SK-N-MC (cell line): ENCODE data around the gene ARID1B.

ENCODE experiments used
- DNase-seq: peaks from one replicate; pipeline ENCODE4 v3.0.0-alpha.2; 2011; ENCODE audit warnings: low read depth, low spot score
- H3K27ac ChIP-seq: fragments of 200-600 bp; sonication (generic); 2 replicates; pipeline ENCODE4 v1.5.1; 2016; ENCODE audit warnings: mixed run types
- H3K36me3 ChIP-seq: fragments of 200-600 bp; sonication (generic); 2 replicates; pipeline ENCODE4 v1.6.1; 2017; ENCODE audit warnings: antibody characterized with exemption, low read length, mixed read lengths; ENCODE audit not compliant: insufficient read depth
- H3K4me3 ChIP-seq: fragments of 200-600 bp; sonication (generic); 2 replicates; pipeline ENCODE4 v1.5.1; 2016
- H3K9ac ChIP-seq: fragments of 200-600 bp; sonication (generic); 2 replicates; pipeline ENCODE4 v1.8.0; 2017; ENCODE audit warnings: mixed run types, mixed read lengths; ENCODE audit not compliant: insufficient read length
- H3K9me3 ChIP-seq: fragments of 200-600 bp; sonication (generic); 2 replicates; pipeline ENCODE4 v1.6.1; 2017; ENCODE audit warnings: low read depth, mild to moderate bottlenecking, antibody characterized with exemption, low read length, moderate library complexity, mixed read lengths
- EZH2 ChIP-seq: fragments of 200-600 bp; sonication (generic); IDR thresholded peaks from one replicate; pipeline ENCODE4 v1.6.1; 2017; ENCODE audit warnings: antibody characterized with exemption
- FOXP2 ChIP-seq: optimal IDR thresholded peaks from 2 replicates; pipeline ENCODE3; 2011; ENCODE audit warnings: mild to moderate bottlenecking, moderate library complexity; ENCODE audit not compliant: insufficient read depth; ENCODE audit errors: extremely low read length, control extremely low read depth
- POLR2AphosphoS5 ChIP-seq: IDR thresholded peaks from 2 replicates; pipeline ENCODE4 v1.6.1; 2012; ENCODE audit warnings: mild to moderate bottlenecking, low read depth, low read length, borderline replicate concordance

ARID1B gene

DNA sequence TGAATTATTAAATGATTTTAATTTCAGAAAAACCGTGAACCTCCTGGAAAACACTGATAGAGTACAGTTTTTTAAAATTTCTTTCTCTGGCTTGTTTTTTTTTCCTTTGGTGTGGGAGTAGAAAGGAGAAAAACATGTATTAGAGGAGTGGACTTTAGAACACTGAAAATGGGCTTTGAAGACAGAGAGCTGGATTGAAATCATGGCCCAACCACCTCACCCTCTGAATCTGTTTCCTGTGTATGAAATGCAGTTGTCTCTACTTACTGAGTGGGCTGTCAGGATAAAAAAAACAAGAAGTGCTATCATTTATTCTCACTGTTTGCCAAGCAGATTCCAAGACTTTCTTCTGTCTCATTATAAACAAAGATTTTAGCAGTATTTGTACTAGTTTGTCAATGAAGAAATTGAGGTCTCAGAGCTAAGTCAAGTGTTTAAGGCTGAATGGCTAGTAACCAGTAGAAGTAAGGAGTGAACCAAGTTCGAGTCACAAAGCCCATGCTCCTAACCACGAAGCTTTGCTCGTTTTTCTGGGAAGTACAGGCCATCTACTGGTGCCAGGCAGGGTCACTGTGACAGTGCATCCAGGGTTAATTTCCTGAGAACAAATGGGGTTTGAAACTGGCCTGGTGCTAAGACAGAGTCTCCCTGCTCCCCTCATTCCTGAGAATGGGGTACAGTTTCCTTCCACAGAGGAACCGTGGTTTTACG is 289.8 kb downstream of the ARID1B start:
- no peak overlapping the region for H3K9ac ChIP-seq
- TF ChIP-seq POLR2AphosphoS5, result no peak
- no peak for TF ChIP-seq FOXP2
- H3K27ac ChIP-seq, result peak overlapping the region; percentile 10; the same call in 1 of the 2 replicates
- no peaks in the 10 kb centered on the region; the same call in 1 of the 2 replicates for H3K36me3 ChIP-seq
- no peak for DNase-seq
- H3K9me3 ChIP-seq, result no peaks in the 10 kb centered on the region
- H3K4me3 ChIP-seq, result no peak overlapping the region

- no peak overlapping the region for H3K4me3 ChIP-seq
- no peak overlapping the region for H3K9ac ChIP-seq
- no peaks in the 10 kb centered on the region; the same call in 1 of the 2 replicates for H3K36me3 ChIP-seq
- DNase-seq, result no peak
- TF ChIP-seq FOXP2, result no peak
- no peak for TF ChIP-seq EZH2
- no peak for TF ChIP-seq POLR2AphosphoS5
- no peak overlapping the region for H3K27ac ChIP-seq
- no peaks in the 10 kb centered on the region for H3K9me3 ChIP-seq
Observed at GRCh38 chr6:157067507-157067906, 290.3 kb downstream of the ARID1B start.

- no peak overlapping the region for H3K4me3 ChIP-seq
- H3K9me3 ChIP-seq, result no peaks in the 10 kb centered on the region
- TF ChIP-seq POLR2AphosphoS5 (no peak), FOXP2 (no peak), EZH2 (no peak)
- H3K36me3 ChIP-seq, result peaks cover 6% of the 10 kb centered on the region
- no peak for DNase-seq
- no peak overlapping the region for H3K27ac ChIP-seq
- no peak overlapping the region for H3K9ac ChIP-seq
Observed at GRCh38 chr6:157068691-157069324, 291.6 kb downstream of the ARID1B start.

- DNase-seq, result no peak
- peaks cover 8% of the 10 kb centered on the region; the same call in 1 of the 2 replicates for H3K36me3 ChIP-seq
- TF ChIP-seq EZH2, result no peak
- H3K4me3 ChIP-seq, result no peak overlapping the region
- H3K9ac ChIP-seq, result no peak overlapping the region
- H3K9me3 ChIP-seq, result no peaks in the 10 kb centered on the region
- no peak overlapping the region for H3K27ac ChIP-seq
Observed at GRCh38 chr6:157069585-157069984, 292.4 kb downstream of the ARID1B start.

DNA sequence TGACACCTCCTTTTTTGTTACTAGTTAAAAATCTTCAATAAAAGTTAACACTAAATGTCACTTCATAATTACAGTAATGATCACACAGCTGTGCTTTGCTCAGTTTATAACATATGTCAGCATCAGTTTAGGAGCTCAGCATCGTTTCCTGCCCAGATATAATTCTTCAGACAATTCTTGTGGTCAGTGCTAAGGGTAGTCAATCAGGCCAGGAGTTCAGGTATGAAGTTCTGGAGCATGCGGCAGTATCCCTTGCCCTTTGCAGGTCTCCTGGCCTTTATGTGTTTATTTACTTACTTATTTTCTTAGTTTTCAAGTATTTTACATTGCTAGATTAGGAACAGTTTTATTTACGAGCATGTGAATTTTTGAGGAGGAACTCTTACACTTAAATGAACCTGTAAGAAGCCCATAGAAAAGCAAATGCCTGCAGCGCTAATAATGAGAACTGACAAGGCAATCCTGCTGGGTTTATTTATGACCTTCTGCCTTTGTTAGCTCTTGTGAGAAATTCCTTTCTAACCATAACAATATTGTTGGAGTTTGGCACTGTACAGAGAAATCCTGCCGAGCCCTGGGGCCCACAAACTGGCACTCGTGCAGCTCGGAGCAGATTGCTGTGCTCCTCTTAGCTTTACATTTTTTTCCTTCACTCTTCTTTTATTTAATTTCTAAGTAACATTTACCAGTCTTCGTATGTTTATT is 293.4 kb downstream of the ARID1B start:
- H3K4me3 ChIP-seq, result peak overlapping the region; percentile 60
- DNase-seq, result peak; percentile 47
- TF ChIP-seq POLR2AphosphoS5, result no peak
- TF ChIP-seq FOXP2, result no peak
- no peak for TF ChIP-seq EZH2
- no peaks in the 10 kb centered on the region for H3K9me3 ChIP-seq
- H3K36me3 ChIP-seq, result peaks cover 10% of the 10 kb centered on the region; the same call in 1 of the 2 replicates
- H3K27ac ChIP-seq, result peak overlapping the region; percentile 48
- no peak overlapping the region for H3K9ac ChIP-seq

GRCh38 chr6:157072128-157072527 is 294.9 kb downstream of the ARID1B start:
- H3K4me3 ChIP-seq, result no peak overlapping the region
- no peak for TF ChIP-seq EZH2
- no peak for TF ChIP-seq POLR2AphosphoS5
- no peak for TF ChIP-seq FOXP2
- no peaks in the 10 kb centered on the region for H3K9me3 ChIP-seq
- no peak overlapping the region for H3K9ac ChIP-seq
- no peak overlapping the region for H3K27ac ChIP-seq
- no peak for DNase-seq
- peaks cover 16% of the 10 kb centered on the region; the same call in 1 of the 2 replicates for H3K36me3 ChIP-seq

- Histone ChIP-seq H3K36me3 (peaks cover 16% of the 10 kb centered on the region; the same call in 1 of the 2 replicates), H3K9ac (no peak overlapping the region), H3K9me3 (no peaks in the 10 kb centered on the region), H3K4me3 (no peak overlapping the region), H3K27ac (no peak overlapping the region)
- TF ChIP-seq POLR2AphosphoS5 (no peak), FOXP2 (no peak), EZH2 (no peak)
- DNase-seq, result no peak
Observed at GRCh38 chr6:157073596-157073995, 296.4 kb downstream of the ARID1B start.

GRCh38 chr6:157074969-157075368 is 297.8 kb downstream of the ARID1B start:
- H3K9me3 ChIP-seq, result no peaks in the 10 kb centered on the region
- TF ChIP-seq POLR2AphosphoS5 (no peak), EZH2 (no peak), FOXP2 (no peak)
- DNase-seq, result no peak
- no peak overlapping the region for H3K4me3 ChIP-seq
- H3K27ac ChIP-seq, result no peak overlapping the region
- H3K36me3 ChIP-seq, result peaks cover 16% of the 10 kb centered on the region; the same call in 1 of the 2 replicates
- H3K9ac ChIP-seq, result no peak overlapping the region
